Activated CD8-positive, alpha-beta T cell treated with anti-CD3 and anti-CD28 coated beads for 36 hours (primary cell): ENCODE results near the gene HECTD1. TPM values are rescaled to one million over a fixed set of nuclear protein-coding genes. Genes with fewer than 3 reads are reported as not detected.
"Not testable (repeated sequence)": the region's sequence is repeated elsewhere in the genome, so short reads cannot be mapped to it uniquely, and the experiment has no call there.

Source experiments
- ATAC-seq: fragments of 200-7000 bp; cut with Tn5 transposase; one replicate; pipeline ENCODE4 v1.10.0; 2021; ENCODE audit warnings: mild to moderate bottlenecking, moderate library complexity
- CTCF ChIA-PET: fragments of 350-600 bp; sonication (Branson Sonifier 250); formaldehyde crosslinking; loops from one replicate; lab custom pipeline; 2021; ENCODE audit warnings: antibody characterized with exemption; lab: Charles Lee
- POLR2A ChIA-PET: fragments of 350-600 bp; sonication (Branson Sonifier 250); formaldehyde crosslinking; loops from one replicate; lab custom pipeline; 2021; ENCODE audit warnings: antibody characterized with exemption; lab: Charles Lee
- DNase-seq: peaks from one replicate; pipeline ENCODE4 v3.0.0-alpha.2; 2020
- H3K27ac Mint-ChIP-seq: one replicate; pipeline ENCODE4 v1.8.0; 2021; ENCODE audit warnings: mild to moderate bottlenecking, mixed read lengths
- H3K27me3 Mint-ChIP-seq: one replicate; pipeline ENCODE4 v1.8.0; 2021; ENCODE audit warnings: mixed read lengths
- H3K36me3 Mint-ChIP-seq: one replicate; pipeline ENCODE4 v1.8.0; 2021; ENCODE audit warnings: low read depth, mixed read lengths
- H3K4me1 Mint-ChIP-seq: one replicate; pipeline ENCODE4 v1.8.0; 2021; ENCODE audit warnings: low read depth, mixed read lengths
- H3K4me3 Mint-ChIP-seq: one replicate; pipeline ENCODE4 v1.8.0; 2021; ENCODE audit warnings: mild to moderate bottlenecking, moderate library complexity, mixed read lengths
- H3K9me3 Mint-ChIP-seq: one replicate; pipeline ENCODE4 v1.8.0; 2021; ENCODE audit warnings: mixed read lengths
- intact Hi-C: fragments of 100-400 bp; cut with micrococcal nuclease; formaldehyde crosslinking; loops from one replicate; pipeline ENCODE4 v1.10.0; 2022
- total RNA-seq, 2 experiments: library from RNA; stranded (reverse); gene quantifications; one replicate each; pipeline ENCODE4 v1.2.3, GENCODE V29; 2021
- TF ChIP-seq, protein P1 (sequence below): fragments of 200-600 bp; IDR thresholded peaks from one replicate; pipeline ENCODE4 v1.8.0; 2022; ENCODE audit warnings: antibody characterized with exemption, mild to moderate bottlenecking

The HECTD1 gene
- total RNA-seq, 2 experiments from 2014 or later = 78.9 to 82.2 TPM

DNA sequence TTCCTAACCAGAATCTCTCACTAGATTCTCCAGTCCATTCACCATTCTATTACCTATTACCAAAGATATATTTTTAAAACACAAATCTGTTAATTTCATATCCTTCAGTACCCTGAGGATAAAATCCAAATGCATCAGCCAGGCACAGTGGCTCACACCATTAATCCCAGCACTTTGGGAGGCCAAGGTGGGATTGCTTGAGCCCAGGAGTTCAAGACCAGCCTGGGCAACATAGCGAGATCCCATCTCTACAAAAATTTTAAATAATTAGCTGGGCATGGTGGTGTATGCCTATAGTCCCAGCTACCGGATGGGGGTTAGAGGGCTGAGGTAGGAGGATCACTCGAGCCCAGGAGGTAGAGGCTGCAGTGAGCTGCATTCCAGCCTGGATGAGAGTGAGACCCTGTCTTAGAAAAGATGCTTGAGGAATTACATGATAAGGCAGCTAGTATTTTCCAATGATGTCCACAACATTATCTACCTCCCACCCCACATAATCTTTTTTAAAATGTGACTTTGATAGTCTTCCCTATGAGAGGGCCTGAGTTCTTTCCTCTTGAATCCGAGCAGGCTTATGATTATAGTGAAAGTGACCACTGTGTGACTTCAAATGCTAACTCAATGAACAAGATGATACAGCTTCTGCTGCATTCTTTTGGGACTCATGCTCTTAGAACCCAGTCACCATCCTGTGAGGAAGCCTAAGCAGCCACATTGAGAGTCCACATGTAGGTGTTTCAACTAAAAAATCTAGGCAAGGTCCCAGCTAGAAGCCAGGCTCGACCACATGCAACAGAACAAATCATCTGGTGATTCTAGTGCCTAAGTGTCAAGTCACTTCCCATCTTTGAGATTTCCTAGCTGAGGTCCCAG lies 18.0 kb downstream of the HECTD1 start:
- DNase-seq (no peak), ATAC-seq (no peak)
- H3K4me3 Mint-ChIP-seq = no peak overlapping the region
- CTCF ChIA-PET = interaction anchor here (0.7 kb wide), 2 partner anchors 18 kb away, joined by 3 read pairs; partner anchors contain the start of gene HECTD1
- intact Hi-C loops = no loop called here
- H3K4me1 Mint-ChIP-seq = peaks cover 29% of the 10 kb centered on the region
- H3K36me3 Mint-ChIP-seq = peaks cover 20% of the 10 kb centered on the region
- POLR2A ChIA-PET = interaction anchor here (1.0 to 1.3 kb wide), 2 partner anchors 13 to 18 kb away, joined by 3 to 4 read pairs; partner anchors contain the start of gene HECTD1
- no peak overlapping the region for H3K27ac Mint-ChIP-seq
- no peaks in the 10 kb centered on the region for H3K9me3 Mint-ChIP-seq
- TF ChIP-seq, protein P1, sequence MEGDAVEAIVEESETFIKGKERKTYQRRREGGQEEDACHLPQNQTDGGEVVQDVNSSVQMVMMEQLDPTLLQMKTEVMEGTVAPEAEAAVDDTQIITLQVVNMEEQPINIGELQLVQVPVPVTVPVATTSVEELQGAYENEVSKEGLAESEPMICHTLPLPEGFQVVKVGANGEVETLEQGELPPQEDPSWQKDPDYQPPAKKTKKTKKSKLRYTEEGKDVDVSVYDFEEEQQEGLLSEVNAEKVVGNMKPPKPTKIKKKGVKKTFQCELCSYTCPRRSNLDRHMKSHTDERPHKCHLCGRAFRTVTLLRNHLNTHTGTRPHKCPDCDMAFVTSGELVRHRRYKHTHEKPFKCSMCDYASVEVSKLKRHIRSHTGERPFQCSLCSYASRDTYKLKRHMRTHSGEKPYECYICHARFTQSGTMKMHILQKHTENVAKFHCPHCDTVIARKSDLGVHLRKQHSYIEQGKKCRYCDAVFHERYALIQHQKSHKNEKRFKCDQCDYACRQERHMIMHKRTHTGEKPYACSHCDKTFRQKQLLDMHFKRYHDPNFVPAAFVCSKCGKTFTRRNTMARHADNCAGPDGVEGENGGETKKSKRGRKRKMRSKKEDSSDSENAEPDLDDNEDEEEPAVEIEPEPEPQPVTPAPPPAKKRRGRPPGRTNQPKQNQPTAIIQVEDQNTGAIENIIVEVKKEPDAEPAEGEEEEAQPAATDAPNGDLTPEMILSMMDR = no peak
- H3K27me3 Mint-ChIP-seq = no peaks in the 10 kb centered on the region

DNA sequence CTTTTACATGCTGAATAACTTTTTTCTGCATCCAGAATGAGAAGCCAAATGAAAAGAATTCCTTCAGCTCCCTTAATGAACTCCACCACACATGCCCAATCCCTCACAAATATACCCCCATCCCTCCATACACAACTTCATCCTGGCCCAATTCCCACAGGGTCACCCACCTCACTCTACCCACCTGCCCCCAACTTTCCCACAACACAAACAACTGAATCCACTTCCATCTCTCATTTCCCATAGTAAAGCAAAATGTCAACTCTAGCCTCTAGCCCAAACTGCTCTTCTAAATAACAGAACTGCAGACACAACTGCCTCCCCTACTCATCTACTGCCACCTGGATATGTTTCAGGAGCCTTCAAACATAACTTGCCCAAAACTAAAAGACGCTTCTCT lies 18.8 kb downstream of the HECTD1 start:
- Mint-ChIP-seq H3K4me1 (peaks cover 21% of the 10 kb centered on the region), H3K36me3 (peaks cover 20% of the 10 kb centered on the region), H3K4me3 (no peak overlapping the region), H3K9me3 (no peaks in the 10 kb centered on the region), H3K27ac (no peak overlapping the region), H3K27me3 (no peaks in the 10 kb centered on the region)
- intact Hi-C loops = no loop called here
- DNase-seq (no peak), ATAC-seq (no peak)
- ChIA-PET CTCF (interaction anchor here (0.6 to 0.7 kb wide), 2 partner anchors 13 to 19 kb away, joined by 3 read pairs; partner anchors contain the start of gene HECTD1), POLR2A (no interaction called here)
- TF ChIP-seq, protein P1 = no peak

- peaks cover 13% of the 10 kb centered on the region for H3K36me3 Mint-ChIP-seq
- CTCF ChIA-PET, intact Hi-C loops, H3K4me3 Mint-ChIP-seq, H3K4me1 Mint-ChIP-seq, H3K27ac Mint-ChIP-seq, ATAC-seq, H3K9me3 Mint-ChIP-seq, H3K27me3 Mint-ChIP-seq, DNase-seq: not testable (repeated sequence)
- POLR2A ChIA-PET = interaction anchor here (0.6 kb wide), 1 partner anchor 25 kb away, joined by 3 read pairs; the partner anchor contains the start of gene HECTD1
Observed at GRCh38 chr14:31182016-31182415, 25.6 kb downstream of the HECTD1 start.

DNA sequence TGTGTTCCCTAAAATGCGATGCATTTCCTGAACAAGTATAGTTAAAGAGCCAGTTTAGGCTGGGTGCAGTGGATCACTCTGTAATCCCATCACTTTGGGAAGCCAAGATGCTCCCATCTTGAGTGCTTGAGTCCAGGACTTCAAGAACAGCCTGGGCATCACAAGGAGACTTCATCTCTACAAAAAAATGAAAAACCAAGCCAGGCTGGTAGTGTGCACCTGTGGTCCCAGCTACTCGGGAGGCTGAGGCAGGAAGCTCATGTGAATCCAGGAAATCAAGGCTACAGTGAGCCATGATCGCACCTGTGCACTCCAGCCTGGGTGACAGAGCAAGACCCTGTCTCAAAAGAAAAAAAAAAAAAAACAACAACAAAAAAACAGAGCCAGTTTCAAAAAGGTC lies 26.3 kb downstream of the HECTD1 start:
- peaks cover 15% of the 10 kb centered on the region for H3K36me3 Mint-ChIP-seq

DNA sequence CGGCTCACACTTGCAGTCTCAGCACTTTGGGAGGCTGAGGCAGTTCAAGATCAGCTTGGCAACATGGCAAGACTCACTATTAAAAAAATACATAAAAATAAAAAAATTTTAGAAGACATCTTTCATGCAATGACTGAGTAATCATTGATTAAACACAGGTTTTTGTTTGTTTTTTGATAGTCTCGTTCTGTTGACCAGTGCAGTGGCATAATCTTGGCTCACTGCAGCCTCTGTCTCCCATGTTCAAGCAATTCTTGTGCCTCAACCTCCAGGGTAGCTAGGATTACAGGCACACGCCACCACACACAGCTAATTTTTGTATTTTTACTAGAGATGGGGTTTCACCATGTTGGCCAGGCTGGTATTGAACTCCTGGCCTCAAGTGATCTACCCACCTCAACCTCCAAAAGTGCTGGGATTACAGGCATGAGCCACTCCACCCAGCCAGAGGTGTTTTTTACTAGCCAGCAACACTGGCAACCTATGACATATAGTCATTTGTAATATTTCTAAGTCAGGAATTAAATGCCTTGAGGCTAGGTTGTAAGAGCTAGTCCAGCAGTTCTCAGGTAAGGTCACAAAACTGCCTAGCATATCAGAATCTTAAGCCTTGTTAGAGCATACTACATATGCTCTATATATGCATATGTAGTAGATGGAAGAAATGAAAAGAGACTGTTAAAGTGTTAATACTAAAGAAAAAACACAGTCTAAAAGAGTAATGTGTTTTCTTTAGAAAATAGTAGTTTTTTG lies 27.1 kb downstream of the HECTD1 start:
- no peak for DNase-seq
- no peak overlapping the region for H3K27ac Mint-ChIP-seq
- no peaks in the 10 kb centered on the region for H3K27me3 Mint-ChIP-seq
- no peaks in the 10 kb centered on the region for H3K9me3 Mint-ChIP-seq
- no peak overlapping the region for H3K4me3 Mint-ChIP-seq
- no peak for ATAC-seq
- H3K4me1 Mint-ChIP-seq = peaks cover 5% of the 10 kb centered on the region
- TF ChIP-seq, protein P1 = no peak
- POLR2A ChIA-PET = interaction anchor here (0.7 to 1.9 kb wide), 2 partner anchors 28 to 177 kb away, joined by 3 to 4 read pairs; partner anchors contain the start of gene HECTD1
- H3K36me3 Mint-ChIP-seq = peaks cover 10% of the 10 kb centered on the region
- CTCF ChIA-PET = interaction anchor here (1.1 kb wide), 1 partner anchor 10 kb away, joined by 3 read pairs; no protein-coding TSS in a partner anchor
- intact Hi-C loops = no loop called here

More for the DNA sequence above, 26.3 kb downstream of the HECTD1 start:
- intact Hi-C loops = no loop called here
- no peaks in the 10 kb centered on the region for H3K9me3 Mint-ChIP-seq
- H3K4me1 Mint-ChIP-seq = peaks cover 9% of the 10 kb centered on the region
- DNase-seq (no peak), ATAC-seq (no peak)
- CTCF ChIA-PET = interaction anchor here (1.1 kb wide), 1 partner anchor 11 kb away, joined by 3 read pairs; no protein-coding TSS in a partner anchor
- no peak overlapping the region for H3K27ac Mint-ChIP-seq
- POLR2A ChIA-PET = interaction anchor here (0.6 kb wide), 1 partner anchor 117 kb away, joined by 3 read pairs; no protein-coding TSS in a partner anchor
- H3K4me3 Mint-ChIP-seq = no peak overlapping the region
- no peaks in the 10 kb centered on the region for H3K27me3 Mint-ChIP-seq
- TF ChIP-seq, protein P1 = no peak
